ENCODE results near the gene COQ9.
"Not testable (repeated sequence)": the region's sequence is repeated elsewhere in the genome, so short reads cannot be mapped to it uniquely, and the experiment has no call there.

COQ9 gene, protein sequence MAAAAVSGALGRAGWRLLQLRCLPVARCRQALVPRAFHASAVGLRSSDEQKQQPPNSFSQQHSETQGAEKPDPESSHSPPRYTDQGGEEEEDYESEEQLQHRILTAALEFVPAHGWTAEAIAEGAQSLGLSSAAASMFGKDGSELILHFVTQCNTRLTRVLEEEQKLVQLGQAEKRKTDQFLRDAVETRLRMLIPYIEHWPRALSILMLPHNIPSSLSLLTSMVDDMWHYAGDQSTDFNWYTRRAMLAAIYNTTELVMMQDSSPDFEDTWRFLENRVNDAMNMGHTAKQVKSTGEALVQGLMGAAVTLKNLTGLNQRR

DNA sequence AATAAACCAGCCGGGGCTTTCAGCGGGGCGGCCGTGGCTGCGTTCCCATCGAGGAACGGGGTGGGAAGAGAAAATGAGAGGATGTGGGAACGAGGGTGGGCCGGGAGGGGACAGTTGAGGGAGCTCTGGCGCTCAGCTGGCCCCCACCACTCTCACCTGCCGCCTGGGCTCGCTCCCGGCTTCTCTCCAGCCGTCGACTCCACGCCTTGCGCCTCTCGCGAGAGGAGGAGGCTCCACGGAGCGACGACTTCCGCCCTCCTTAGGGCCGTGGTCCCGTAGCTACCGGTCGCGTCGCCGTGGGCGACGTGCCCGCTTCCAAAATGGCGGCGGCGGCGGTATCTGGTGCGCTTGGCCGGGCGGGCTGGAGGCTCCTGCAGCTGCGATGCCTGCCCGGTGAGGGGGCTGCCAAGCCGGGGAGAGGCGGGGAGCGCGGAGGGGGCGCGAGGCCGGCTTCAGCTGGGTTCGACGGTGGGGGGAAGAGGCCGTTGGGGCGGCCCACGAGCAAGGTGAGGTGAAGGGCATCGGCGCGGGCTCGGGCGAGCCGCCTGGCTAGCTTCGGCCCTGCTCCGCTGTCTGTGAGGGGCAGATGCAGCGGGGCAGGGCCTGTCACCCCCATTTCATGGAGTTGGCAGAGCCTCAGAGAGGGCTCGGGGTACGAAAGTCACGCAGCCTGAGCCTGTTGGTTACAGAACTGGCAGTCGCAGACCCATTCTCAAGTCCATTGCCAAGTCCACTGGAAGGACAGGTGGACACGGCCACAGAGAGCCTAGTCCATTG is at the start of gene COQ9, which contains the start of gene CIAPIN1:
Gene COQ9, plus strand, starts transcription at position 294 of the 777 bp plus-strand sequence. Its CDS starts 27 bp downstream, at position 321.
Gene CIAPIN1, minus strand, starts transcription at position 200 of the 777 bp plus-strand sequence. CDS start 6,457 bp downstream, outside the sequence.
- TF ChIP-seq, protein P1, sequence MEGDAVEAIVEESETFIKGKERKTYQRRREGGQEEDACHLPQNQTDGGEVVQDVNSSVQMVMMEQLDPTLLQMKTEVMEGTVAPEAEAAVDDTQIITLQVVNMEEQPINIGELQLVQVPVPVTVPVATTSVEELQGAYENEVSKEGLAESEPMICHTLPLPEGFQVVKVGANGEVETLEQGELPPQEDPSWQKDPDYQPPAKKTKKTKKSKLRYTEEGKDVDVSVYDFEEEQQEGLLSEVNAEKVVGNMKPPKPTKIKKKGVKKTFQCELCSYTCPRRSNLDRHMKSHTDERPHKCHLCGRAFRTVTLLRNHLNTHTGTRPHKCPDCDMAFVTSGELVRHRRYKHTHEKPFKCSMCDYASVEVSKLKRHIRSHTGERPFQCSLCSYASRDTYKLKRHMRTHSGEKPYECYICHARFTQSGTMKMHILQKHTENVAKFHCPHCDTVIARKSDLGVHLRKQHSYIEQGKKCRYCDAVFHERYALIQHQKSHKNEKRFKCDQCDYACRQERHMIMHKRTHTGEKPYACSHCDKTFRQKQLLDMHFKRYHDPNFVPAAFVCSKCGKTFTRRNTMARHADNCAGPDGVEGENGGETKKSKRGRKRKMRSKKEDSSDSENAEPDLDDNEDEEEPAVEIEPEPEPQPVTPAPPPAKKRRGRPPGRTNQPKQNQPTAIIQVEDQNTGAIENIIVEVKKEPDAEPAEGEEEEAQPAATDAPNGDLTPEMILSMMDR (IDR thresholded peaks at IDR 0.05; ENCODE audit: borderline replicate concordance, insufficient read depth, low read depth, low read length), result no peak

DNA sequence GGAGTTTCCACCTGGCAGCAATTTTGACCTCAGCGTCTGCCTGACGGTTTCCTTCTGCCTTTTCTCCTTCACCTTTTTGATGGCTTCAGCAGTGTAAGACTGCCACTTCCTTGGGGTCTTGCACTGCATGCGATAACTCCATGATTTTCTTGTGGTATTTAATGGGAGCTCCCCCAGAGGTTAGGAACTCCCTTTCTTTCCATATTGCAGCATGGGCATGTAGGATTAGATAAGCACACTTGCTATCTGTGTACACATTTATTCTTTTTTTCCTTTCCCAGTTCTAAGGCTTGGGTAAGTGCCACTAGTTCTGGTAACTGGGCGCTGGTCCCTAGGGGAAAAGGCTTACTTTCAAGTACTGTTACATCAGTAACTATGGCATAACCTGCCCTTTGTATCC is 49.8 kb upstream of the COQ9 start:
- not testable (repeated sequence) for H3K4me3 ChIP-seq (ENCODE audit: low read depth, low read length)

More for the DNA sequence above, at the start of gene COQ9, which contains the start of gene CIAPIN1:
- peak within 1 kb of the TSS; percentile 81 for H3K4me3 ChIP-seq (ENCODE audit: low read depth, low read length)

DNA sequence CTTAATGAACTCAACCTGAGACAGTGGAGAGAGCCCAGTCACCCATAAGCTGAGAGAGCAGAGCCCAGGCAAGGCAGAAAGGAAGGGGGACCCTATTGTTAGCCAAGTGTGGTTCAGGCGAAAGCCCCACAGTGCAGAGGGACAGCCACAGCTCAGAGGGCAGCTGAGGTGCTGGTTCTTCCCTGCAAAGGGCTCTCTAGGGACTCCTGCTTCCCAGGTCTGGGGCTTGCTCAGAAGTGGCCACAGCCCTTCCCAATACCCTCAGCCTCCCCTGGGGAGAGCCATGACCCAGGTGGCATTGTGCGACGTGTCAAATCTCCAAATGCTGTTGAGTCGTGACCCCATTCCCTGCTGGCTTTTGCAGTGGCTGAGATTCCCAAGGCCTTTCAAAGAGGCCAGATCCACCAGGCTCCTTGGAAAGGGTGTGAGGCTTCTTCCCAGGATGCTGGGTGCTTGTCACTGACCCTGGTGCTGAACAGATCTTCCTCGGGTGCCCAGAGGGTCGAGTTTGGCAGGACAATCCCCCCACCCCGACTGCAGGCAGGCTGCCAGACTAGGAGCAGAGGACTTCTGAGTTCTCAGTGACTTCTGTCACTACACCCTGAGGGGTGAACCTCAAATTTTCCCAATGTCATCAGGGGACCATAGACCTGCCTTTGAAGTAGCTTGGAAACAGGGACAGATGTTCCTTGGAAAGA is 45.2 kb upstream of the COQ9 start:
- TF ChIP-seq, protein P1 (IDR thresholded peaks at IDR 0.05; ENCODE audit: borderline replicate concordance, insufficient read depth, low read depth, low read length), result no peak
- no peak overlapping the region for H3K4me3 ChIP-seq (ENCODE audit: low read depth, low read length)

DNA sequence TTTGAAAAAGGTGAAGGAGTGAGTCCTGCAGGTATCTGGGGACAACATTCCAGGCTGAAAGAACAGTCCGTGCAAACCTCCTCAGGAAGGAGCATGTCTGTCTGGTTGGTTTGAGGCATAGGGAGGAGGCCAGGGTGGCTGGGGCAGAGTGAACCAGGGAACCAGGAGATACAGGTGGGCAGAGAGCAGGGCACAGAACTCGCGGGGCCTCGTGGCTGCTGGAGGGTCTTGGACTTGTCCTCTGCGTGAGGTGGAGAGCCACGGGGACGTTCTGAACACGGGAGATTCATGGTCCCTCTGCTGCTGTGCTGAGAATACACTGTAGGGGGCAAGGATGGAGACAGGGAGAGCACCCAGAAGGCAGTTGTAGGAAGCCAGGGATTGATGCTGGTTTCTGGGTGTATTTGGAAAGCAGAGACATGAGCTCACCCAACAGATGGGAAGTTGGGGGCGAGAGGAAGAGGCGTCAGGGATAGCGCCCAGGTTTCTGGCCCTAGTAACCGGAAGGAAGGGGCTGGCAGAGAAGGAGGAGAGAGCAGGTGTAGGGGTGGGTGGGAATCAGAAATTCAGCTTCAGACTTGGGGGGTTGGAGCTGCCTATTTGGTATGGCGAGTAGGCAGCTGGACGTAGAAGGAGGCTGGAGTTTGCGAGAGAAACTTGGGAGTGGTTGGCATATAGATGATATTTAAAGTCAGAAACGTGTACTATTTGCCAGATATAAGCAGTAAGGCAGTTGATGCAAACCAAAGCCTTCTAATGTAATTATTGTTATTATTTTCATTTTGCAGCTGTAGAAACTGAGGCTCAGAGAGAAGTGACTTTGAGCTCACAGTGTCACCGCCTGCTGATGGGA is 43.1 kb upstream of the COQ9 start, which contains the start of gene CCL17:
Gene CCL17, plus strand, starts transcription at position 803 of the 853 bp plus-strand sequence. CDS start 9,166 bp downstream, outside the sequence.
- no peak within 1 kb of the TSS for H3K4me3 ChIP-seq (ENCODE audit: low read depth, low read length)
- TF ChIP-seq, protein P1 (IDR thresholded peaks at IDR 0.05; ENCODE audit: borderline replicate concordance, insufficient read depth, low read depth, low read length), result no peak

DNA sequence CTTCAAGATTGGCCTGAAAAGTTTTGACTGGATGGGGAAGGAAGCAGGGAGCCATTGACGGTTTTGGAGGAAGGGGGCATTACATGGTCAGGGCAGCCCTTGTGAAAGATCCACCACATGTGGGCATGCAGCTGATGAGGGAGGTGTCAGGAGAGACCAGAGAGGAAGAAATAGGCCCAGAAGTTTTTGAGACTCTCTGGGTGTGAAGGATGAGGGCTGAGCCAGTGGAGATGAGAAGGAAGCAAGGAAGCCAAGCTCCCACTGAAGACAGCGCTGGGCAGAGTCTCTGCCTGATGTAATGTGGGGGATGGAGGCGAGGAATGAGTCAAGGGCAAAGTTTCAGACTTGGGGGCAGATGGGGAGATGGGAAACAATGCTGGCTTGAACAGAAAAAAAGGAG is 42.2 kb upstream of the COQ9 start:
- no peak overlapping the region for H3K4me3 ChIP-seq (ENCODE audit: low read depth, low read length)

DNA sequence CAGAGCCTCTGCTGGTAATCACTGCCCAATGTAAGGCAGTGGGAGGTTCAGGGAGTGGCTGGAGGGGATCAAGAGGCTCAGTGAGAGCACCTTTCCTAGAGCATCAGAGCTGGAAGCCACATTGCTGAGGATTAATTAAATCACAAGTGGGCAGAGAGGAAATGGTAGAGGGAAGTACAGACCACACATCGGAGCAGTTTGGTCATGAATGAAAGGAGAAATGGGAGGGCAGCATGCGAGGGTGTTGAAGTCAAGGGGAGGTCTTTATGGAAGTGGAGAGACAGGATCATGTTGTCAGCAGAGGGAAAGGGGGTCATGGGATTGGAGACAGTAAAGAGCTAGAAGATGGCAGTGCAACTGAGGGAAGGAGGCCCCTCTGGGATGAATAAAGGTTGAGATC is 40.4 kb upstream of the COQ9 start:
- TF ChIP-seq, protein P1 (IDR thresholded peaks at IDR 0.05; ENCODE audit: borderline replicate concordance, insufficient read depth, low read depth, low read length), result no peak
- H3K4me3 ChIP-seq (ENCODE audit: low read depth, low read length), result no peak overlapping the region

More for the DNA sequence above, 42.2 kb upstream of the COQ9 start:
- TF ChIP-seq, protein P1 (IDR thresholded peaks at IDR 0.05; ENCODE audit: borderline replicate concordance, insufficient read depth, low read depth, low read length), result no peak

All from GM12875 (cell line).